GM18517 (cell line): Measurements from ENCODE around the gene ETV6.

ENCODE experiments used
- ATAC-seq: cut with Tn5 transposase; IDR thresholded peaks from one replicate; pipeline ENCODE4 v1.9.1; 2021; ENCODE audit warnings: mild to moderate bottlenecking, moderate library complexity; ENCODE audit not compliant: unreplicated experiment

The ETV6 gene

DNA sequence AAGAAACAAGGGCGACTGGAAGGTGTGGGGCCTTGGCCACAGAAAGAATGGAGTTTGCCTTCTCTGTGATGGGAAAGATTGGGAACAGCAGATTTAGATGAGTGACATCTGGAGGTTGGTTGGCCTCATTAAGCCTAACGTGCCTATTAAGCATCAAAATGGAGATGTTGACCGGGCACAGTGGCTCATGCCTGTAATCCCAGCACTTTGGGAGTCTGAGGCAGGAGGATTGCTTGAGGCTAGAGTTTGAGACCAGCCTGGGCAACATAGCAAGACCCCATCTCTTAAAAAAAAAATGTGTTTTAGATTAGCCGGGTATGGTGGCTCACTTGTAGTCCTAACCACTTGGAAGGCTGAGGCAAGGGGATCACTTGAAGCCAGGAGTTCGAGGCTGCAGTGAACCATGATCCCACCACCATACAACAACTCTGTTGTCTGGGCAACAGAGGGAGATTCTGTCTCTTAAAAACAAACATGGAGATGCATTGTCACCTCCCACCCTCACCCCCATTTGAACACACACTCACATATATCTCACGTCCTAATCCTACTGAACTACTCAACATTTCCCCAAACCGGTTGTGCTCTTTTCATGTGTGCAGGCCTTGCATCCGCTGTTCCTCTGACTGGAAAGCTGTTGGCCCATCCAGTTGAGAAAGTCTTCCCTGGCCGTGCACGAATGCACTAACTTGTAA, 172.1 kb downstream of the ETV6 start:
- ATAC-seq: no peak

DNA sequence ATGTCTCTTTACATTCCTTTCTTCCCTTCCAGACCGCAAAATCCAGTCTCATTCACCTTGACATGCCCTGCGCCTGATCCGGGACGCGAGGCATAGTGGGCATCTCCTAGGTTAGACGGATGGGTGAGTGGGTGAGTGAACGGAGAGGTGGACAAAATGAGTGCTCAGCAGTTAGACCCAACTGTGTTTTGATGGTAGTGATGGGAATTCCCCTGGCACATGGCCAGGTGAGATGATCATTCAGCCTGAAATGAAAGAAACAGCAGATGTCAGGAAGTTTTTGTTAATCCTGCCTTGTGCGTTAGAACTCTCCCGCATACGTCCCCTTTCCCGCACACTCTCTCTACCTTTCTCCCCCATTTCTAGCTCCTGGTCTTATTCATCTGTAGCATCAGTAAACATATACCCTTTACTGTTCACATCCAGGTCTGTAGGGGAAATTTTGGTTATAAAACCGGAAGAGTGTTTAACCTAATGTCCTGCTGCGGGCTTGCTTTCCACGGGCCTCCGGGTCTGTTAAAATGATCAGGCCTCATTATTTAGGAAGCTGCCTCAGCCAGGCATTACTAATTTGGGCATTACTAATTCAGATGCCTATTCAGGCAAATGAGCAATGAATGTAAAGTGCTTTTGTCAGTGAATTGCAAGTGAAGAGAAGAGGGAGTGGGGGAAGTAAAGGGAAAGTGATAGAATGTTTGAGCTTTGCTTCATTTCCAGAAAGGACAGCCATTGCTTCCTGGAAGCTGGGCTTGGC, 172.8 kb downstream of the ETV6 start:
- ATAC-seq: no peak

DNA sequence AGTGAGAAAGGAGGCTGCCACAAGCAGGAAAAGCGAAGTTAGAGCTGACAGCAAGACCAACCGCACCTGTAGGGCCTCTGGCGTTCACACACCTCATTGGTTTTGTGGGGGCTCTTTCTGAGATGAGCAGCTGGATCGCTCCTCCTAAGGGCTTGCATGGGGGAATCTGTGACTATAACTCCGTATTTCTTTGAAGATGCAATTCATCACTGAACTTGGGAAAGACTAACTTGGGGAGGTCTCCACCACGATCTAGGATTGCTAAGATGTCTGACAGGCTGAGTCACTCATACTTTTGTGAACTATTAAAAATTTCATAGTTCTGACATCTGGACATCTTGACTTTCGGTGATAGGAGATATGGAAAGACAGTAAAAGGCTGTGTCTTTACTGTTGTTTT, 173.6 kb downstream of the ETV6 start:
- no peak for ATAC-seq

DNA sequence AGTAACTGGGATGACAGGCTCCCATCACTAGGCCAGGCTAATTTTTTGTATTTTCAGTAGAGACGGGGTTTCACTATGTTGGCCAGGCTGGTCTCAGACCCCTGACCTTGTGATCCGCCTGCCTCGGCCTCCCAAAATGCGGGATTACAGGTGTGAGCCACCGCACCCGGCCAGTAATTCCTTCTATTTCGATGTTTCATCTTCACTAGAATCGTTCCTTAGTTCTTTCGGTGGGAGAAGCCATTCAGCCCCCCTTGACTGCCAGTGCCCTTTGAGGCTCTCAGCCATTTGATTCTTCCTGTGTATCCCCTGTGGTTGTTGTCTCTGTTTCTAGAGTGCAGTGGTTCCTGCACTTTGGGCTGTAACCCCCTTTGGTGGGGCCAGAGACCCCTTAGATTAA, 174.1 kb downstream of the ETV6 start:
- no peak for ATAC-seq

DNA sequence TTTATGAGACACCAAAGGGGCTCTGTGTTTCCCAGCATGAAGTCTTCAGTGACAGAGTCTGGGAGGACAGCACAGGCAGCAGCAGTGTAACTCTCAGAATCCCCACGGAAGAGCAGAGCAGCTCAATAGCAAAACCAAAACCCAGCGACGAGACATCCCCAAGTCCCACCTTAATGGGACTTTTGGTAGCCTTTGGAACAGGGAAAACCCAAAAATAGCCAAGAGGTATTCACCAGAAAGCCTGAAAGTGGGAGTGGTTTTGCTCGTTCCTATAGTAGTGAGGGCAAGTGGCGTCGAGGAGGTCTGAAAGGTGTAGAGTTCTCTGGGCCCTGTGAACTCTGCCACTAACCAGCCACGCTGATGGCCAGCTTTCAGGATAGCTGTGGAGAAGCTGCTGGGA, 174.6 kb downstream of the ETV6 start:
- ATAC-seq: no peak

DNA sequence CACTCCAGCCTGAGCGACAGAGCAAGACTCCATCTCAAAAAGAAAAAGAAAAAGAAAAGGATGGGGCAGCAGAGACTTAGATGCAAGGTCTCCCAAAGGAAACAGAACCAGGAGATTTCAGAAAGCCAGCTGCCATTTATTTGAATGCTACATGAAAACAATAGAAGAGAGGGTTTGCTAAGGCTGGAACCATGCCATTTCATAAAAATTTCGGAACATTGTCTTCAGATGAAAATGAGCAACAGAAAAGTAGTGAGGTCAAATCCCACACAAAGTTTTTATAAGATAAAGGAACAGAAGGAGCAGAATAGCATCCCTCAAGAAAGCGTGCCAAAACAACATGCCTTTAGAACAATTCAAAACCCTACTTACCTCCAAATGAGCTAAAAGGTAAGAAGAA, 175.3 kb downstream of the ETV6 start:
- no peak for ATAC-seq

DNA sequence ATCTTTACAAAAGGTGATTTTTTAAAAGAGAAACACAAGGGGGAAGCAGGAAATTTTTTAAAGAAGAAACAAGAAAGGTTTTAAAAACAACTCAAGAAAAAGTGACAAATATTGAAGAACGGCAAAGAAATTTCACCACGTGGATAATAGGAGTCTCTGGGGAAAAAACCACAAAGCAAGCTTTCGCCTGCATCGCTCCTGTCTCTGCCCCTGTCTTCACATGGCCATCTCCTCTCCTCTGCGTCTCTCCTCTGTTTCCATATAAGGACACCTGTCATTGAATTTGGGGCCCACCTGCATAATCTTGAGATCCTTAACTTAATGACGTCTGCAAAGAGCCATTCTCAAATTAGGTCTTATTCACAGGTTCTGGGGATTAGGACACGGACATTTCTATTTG, 175.8 kb downstream of the ETV6 start:
- no peak for ATAC-seq

DNA sequence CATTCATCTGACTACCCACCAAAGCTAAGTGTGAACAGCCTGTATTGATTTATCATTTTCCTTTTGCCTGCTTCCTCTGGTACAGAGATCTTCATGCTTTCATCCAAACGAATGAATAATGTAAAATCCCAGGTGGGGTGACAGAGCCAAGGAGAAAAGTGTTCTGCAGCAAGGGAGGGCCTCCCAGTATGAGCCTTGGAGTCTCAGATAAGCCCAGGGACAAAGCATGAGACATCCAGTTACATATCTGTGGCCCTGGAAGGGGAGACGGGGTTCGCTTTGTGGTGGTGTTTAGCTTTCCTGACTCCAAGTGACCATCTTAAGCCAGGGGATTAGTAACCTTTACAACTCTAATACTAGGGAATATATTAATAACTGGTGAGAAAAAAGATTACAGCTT, 177.1 kb downstream of the ETV6 start:
- no peak for ATAC-seq

DNA sequence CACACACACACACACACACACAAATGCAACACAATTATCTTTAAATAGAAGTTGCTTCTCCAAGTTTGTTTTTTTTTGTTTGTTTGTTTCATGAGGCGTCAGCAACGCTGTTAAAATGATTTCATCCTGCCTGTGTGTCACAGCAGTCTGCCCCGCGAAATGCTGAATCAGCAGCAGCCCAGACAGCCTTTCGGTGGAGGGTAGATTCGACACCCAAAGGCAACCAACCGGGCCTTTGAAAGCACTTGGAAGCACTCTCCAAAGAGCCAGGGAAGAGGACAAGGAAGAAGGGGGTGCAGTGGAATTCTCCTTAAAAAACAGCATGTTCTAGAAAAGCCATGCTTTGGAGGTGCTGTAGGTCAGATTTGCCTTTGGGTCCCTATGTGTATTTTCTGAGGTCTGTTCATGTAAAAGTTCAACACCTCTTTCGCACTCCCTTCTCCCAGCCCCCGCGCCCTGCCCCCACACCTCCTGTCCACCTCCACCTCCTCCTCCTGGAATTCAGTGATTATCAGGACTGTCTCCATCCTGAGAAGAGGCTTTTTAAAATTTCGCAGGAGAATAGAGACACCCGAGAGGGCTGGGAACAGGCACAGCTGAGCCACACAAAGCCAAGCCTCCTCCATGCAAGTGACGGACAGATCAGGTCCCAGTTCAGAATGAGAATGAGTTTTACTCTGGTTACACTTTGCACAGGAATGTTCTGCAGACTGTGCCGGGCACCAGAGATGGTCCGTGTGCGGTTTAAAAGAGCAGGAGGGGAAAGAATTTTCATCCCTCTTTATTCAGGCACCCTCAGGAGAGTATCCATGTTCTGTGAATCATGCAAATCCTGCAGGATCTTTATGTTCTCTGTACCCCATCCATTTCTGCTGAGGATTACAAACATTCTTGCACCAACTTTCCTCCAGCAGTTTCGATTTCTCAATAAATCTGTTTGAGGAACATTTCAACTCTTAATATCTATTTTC, 177.9 kb downstream of the ETV6 start:
- no peak for ATAC-seq

DNA sequence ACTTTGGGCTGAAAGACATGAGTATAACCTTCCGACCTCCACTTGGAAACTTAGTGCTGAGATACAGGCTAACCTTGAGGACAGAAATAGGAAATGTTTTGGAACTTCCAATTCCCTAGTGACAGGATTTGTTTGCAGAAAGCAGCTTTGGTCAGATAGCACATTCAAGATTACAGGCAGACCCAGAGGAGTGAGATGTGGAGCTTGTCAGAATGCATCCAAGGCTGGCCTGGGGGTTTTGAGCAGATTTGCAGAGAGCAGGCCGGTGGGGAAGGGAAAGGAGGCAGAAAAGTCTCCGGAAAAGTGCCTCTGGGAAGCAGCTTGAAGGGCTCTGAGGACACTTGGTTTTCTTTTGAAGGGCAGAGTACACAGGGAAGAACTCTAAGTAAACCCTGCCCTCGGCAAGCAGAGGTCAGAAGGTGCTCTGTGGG, 180.3 kb downstream of the ETV6 start:
- ATAC-seq: no peak

DNA sequence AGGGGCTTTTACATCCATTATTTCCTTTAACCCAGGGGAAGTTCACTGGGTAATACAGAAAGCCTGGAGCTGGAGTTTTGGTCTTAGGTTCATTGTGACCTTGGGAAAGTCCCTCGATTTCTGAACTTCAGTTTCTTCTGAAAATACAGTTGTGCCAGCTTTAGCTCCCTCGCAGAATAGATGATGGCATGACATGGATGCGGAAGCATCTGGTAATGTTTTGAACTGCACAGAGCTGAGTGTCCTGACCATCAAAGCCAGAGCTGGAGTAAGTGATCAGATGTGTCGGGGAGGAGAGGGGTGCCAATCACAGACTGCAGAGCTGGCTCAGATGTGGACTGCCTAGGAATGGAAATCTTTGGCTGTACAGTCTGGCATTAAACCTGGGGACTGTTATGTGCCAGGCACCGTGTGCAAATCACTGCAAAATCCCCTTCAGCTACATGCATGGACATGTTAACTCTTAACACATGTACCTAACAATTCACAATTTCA, 180.9 kb downstream of the ETV6 start:
- peak; percentile 47 for ATAC-seq

DNA sequence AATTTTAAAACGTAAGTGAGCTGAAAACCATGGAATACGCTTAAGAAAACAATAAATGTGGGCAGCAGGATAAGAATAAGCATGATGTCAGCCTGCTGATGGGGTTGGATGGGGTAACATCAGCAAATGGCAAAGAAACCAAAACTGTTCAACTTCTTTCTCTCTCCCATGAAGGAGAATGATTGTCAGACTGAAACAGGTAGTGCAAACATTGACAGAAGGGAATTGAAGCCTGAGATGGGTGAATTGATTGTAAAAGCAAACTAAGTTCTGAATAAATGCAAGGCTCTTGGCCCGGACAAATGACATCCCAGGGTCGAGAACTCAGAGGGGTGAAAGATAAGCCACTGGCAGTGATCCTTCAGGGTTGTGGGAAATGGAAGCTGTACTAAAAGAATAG, 182.6 kb downstream of the ETV6 start:
- ATAC-seq: no peak

DNA sequence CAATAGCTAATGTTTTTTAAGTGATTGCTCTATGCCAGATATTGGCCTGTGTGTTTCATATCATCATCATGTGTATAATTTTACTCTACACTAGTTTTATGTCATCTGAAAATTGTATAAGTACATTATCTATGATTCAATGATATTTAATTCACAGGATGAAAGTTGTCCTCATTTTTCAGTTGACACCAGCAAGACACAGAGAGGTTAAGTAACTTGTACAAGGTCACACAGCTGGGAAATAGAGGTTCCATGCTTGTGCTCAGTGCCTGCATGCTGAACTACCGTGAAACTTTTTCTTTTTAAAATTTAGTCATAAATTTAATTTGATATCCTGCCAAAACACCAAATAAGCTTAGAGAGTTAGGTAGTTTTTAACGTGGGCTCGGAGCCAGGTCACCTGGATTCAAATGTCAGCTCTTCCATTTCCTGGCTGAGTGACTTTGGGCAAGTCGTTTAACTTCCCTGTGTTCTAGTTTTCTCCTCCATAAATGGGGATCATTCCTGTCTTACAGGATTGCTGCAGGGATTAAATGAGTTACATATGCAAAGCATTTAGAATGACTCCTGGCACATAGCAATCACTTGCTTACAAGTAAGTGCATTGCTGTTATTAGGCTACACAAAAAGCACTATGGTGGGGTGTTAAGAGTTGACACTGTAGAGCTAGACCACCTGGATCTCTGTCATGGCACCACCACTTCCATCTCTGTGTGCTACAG, 183.9 kb downstream of the ETV6 start:
- no peak for ATAC-seq

DNA sequence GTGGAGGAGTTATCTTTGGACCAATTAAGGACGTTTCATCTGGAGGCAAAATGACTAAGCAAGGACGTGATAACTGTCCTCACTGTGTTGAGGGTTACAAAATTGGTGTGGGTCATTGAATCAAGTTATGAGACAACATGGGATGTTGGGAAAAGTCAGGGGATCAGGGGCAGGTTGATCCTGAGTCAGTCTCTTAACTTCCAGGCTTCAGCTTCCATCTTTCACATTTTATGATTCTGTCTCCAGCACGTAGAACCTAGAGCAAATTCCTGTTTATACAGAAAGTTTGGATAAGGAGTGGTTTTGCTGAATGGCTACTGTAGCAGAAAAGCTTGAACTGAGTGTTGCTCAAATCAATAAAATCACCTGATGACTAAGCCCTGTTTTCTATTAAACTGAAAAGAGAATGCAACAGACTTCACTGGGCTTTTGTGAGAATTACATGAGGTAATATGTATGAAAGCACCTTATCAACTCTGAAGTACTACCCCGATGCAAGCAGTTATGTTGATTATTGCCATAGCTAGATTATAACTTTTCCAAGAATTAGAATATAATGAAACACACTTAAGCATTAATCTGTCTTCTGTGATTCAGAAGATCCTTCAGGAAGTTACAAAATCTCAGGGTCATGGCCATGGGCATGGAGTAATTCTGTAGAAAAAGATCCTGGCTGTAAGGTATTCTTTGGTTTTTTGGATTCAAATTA, 184.8 kb downstream of the ETV6 start:
- no peak for ATAC-seq

DNA sequence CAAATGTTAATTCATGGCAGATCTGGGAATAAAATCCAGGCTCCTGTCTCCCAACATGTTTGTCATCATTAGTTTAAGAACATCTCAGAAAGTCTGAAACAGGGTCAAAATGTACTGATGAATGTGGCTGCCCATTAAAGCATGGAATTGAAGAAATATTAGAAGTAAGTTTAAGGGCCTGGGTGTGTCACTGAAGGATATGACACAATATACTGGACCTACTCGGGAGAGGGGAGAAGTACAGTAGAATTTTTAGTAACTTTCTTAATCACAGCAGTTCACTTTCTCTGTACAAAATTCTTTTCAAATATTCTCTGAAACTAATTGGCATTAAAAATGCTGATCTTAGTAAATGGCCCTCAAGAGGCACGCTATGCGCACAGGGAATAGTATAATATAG, 185.5 kb downstream of the ETV6 start:
- ATAC-seq: no peak

DNA sequence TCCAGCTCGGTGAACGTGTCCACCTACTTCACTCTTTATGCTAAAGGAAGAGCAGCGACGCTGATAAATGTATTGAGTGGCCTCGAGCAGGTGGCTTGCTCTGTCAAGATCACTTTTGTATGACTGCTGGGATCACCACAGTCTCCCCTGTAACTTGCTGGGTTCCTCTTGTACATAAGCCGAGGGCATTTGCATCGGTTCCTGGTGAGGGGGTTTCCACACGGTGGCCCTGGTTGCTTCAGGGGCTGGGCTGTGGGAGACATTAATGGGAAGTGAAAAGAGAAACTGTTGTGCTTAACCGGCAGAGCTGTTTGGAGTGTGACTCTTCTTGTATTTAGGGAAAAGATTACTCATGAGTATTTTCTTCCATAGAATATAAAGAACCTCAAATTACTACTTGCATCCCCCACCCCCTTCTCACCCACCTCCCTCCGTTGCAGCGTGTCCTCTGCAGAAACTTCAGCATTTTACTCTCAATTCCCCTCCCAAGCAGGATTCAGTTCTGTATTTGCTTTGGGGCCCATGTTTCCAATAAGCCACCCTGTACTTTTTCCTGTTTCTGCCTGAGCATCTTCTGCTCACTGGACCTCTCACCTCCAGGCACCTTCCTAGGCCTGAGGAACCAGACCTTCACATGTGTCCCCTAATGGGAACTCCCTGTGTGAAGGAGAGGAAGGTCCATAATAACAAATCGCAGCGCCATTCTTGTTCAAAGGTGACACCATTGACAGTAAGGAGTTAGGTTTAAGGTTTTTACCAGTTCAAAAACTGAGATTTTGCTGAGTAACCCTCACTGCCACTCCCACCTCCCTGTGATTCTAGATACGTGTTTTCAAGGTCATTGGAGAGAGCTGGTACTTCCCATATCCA, 187.0 kb downstream of the ETV6 start:
- ATAC-seq: peak; percentile 89

DNA sequence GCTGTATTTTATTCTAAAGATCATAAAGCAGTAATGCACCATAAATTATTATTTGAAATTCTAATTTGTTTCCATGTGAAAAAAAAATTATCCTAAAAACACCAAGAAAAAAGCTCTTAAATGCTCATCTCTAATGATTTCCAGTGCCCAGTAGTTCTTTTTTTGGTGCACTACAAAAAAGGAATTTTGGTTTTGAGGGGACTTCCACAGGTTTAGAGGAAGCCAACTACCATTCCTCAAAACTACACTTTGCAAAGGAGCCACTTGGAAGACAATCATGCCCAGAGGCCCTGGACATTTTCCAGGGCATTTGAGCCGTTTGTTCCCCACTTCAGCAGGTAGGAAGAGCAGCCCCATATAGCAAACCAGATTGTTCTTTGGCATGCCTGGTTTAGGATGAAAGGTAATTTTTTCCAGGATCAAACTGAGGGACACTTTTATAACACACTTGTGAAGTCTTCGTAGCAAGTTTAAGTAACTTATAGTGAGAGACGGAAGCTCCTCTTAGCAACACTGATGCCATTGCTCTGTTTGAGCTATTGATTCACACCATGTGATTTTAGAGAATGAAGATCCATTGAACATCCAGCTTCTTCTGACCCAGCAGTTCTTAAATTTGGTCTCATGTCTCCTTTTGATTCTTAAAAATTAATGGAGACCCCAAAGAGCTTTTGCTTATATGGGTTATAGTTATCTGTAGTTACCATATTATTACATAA, 187.9 kb downstream of the ETV6 start:
- ATAC-seq: no peak

DNA sequence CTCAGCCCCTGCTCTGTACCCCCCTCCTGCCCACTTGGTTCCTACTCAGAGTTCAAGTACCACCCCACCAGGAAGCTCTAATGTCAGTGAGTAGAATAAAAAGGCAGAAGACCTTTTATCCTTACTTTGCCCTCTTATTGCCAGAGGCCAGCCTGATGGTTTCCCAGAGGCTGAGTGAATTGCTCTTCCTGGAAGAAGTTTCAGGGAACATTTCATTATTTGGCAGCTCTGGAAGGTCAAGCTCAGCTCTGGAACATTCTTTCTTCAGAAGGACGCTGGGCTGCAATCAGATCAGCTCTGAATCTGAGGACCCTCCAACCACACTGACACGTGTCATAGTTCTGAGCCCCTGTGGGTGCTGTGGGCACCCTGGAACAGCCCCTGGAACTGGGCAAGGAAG, 188.9 kb downstream of the ETV6 start:
- ATAC-seq: no peak
